IMR-90 (cell line): Measurements from ENCODE around the gene C14orf119. TPM values are rescaled to one million over a fixed set of nuclear protein-coding genes. Genes with fewer than 3 reads are reported as not detected.

Source experiments
- ATAC-seq: fragments of 200-7000 bp; cut with Tn5 transposase; 2 replicates; pipeline ENCODE4 v1.9.1; 2020; ENCODE audit warnings: low read depth, mild to moderate bottlenecking, moderate library complexity
- BruUV-seq: library from RNA; stranded (reverse); fragments of 400-500 nt; replicated peaks from 2 replicates; lab custom pipeline; 2021; lab: Mats Ljungman, UMichigan
- CTCF ChIA-PET: fragments of 300-600 bp; formaldehyde crosslinking; extraction: SDS; loops from one replicate; lab custom pipeline; 2021; ENCODE audit warnings: antibody characterized with exemption; lab: Yijun Ruan, JAX
- POLR2A ChIA-PET: fragments of 300-600 bp; sonication (Branson Sonifier 250); formaldehyde crosslinking; loops from one replicate; lab custom pipeline; 2022; ENCODE audit warnings: antibody characterized with exemption; ENCODE audit not compliant: unreplicated experiment; lab: Charles Lee
- DNase-seq: peaks from one replicate; pipeline ENCODE4 v3.0.0; 2013
- H2AFZ ChIP-seq: replicated peaks from 2 replicates; pipeline ENCODE3; 2013; ENCODE audit warnings: low read length, mild to moderate bottlenecking; ENCODE audit not compliant: poor library complexity
- H2AK5ac ChIP-seq: 2 replicates; pipeline ENCODE4 v1.6.1; 2013; ENCODE audit warnings: low read depth, low read length, inconsistent platforms
- H2AK9ac ChIP-seq: replicated peaks from 2 replicates; pipeline ENCODE3; 2013; ENCODE audit warnings: mild to moderate bottlenecking, low read depth, low read length, moderate library complexity; ENCODE audit not compliant: poor library complexity
- H2BK120ac ChIP-seq: 2 replicates; pipeline ENCODE4 v1.6.1; 2013; ENCODE audit warnings: low read depth, low read length, inconsistent platforms
- H2BK15ac ChIP-seq: 3 replicates; pipeline ENCODE4 v1.6.1; 2013; ENCODE audit warnings: low read depth, low read length, inconsistent platforms
- H2BK20ac ChIP-seq: 2 replicates; pipeline ENCODE4 v1.6.1; 2013; ENCODE audit warnings: low read depth, mild to moderate bottlenecking, inconsistent platforms, low read length, moderate library complexity
- H2BK5ac ChIP-seq: 2 replicates; pipeline ENCODE4 v1.6.1; 2013; ENCODE audit warnings: mild to moderate bottlenecking, low read depth, low read length, inconsistent platforms; ENCODE audit not compliant: poor library complexity, severe bottlenecking
- H3K14ac ChIP-seq: replicated peaks from 2 replicates; pipeline ENCODE4 v1.6.1; 2013; ENCODE audit warnings: low read depth, low read length, inconsistent platforms
- H3K18ac ChIP-seq: 2 replicates; pipeline ENCODE4 v1.6.1; 2013; ENCODE audit warnings: low read depth, low read length, control low read depth
- H3K23ac ChIP-seq: 2 replicates; pipeline ENCODE4 v1.6.1; 2013; ENCODE audit warnings: low read depth, low read length, inconsistent platforms
- H3K27ac ChIP-seq: 2 replicates; pipeline ENCODE4 v1.5.1; 2013; ENCODE audit warnings: mild to moderate bottlenecking, control low read depth, low read length; ENCODE audit not compliant: insufficient read depth
- H3K27me3 ChIP-seq: 2 replicates; pipeline ENCODE4 v1.6.1; 2013; ENCODE audit warnings: low read length; ENCODE audit not compliant: control insufficient read depth, insufficient read depth
- H3K36me3 ChIP-seq: 2 replicates; pipeline ENCODE4 v1.6.1; 2013; ENCODE audit warnings: low read length, mixed read lengths; ENCODE audit not compliant: control insufficient read depth, insufficient read depth
- H3K4ac ChIP-seq: 2 replicates; pipeline ENCODE4 v1.6.1; 2013; ENCODE audit warnings: low read depth, low read length, inconsistent platforms
- H3K4me1 ChIP-seq: 2 replicates; pipeline ENCODE4 v1.6.1; 2013; ENCODE audit warnings: low read length, mixed read lengths; ENCODE audit not compliant: control insufficient read depth, insufficient read depth
- H3K4me2 ChIP-seq: 2 replicates; pipeline ENCODE4 v1.6.1; 2013; ENCODE audit warnings: low read depth, mild to moderate bottlenecking, control low read depth, low read length, moderate library complexity
- H3K4me3 ChIP-seq: 2 replicates; pipeline ENCODE4 v1.5.1; 2013; ENCODE audit warnings: low read depth, mild to moderate bottlenecking, control low read depth, low read length, moderate library complexity; ENCODE audit not compliant: insufficient read depth
- H3K56ac ChIP-seq: 2 replicates; pipeline ENCODE4 v1.6.1; 2013; ENCODE audit warnings: low read length, inconsistent platforms; ENCODE audit not compliant: insufficient read depth; ENCODE audit errors: extremely low read depth
- H3K79me1 ChIP-seq, 2 experiments: 2 replicates each; pipeline ENCODE4 v1.6.1; 2013; ENCODE audit warnings: low read length in 2 of 2, inconsistent platforms in 1 of 2, low read depth in 1 of 2
- H3K9ac ChIP-seq: 2 replicates; pipeline ENCODE4 v1.6.1; 2013; ENCODE audit warnings: low read depth, low read length, control low read depth
- H3K9me1 ChIP-seq: 2 replicates; pipeline ENCODE4 v1.6.1; 2013; ENCODE audit warnings: low read length, inconsistent platforms; ENCODE audit not compliant: insufficient read depth
- H3K9me3 ChIP-seq: 2 replicates; pipeline ENCODE4 v1.6.1; 2013; ENCODE audit warnings: low read length; ENCODE audit not compliant: control insufficient read depth, insufficient read depth
- H4K20me1 ChIP-seq: 2 replicates; pipeline ENCODE4 v1.6.1; 2013; ENCODE audit warnings: low read length, inconsistent platforms; ENCODE audit not compliant: insufficient read depth
- H4K5ac ChIP-seq: 2 replicates; pipeline ENCODE4 v1.6.1; 2013; ENCODE audit warnings: mild to moderate bottlenecking, low read depth, low read length, control low read depth
- H4K8ac ChIP-seq, 2 experiments: 2 replicates each; pipeline ENCODE4 v1.6.1; 2013; ENCODE audit warnings: low read depth in 2 of 2, low read length in 2 of 2, control low read depth in 1 of 2, inconsistent platforms in 1 of 2
- H4K91ac ChIP-seq: 2 replicates; pipeline ENCODE4 v1.6.1; 2013; ENCODE audit warnings: low read depth, low read length, inconsistent platforms; ENCODE audit not compliant: insufficient read depth
- BHLHE40 ChIP-seq: fragments of 150-350 bp; IDR thresholded peaks from 2 replicates; pipeline ENCODE4 v1.6.1; 2016; ENCODE audit warnings: mild to moderate bottlenecking, low read depth, low read length
- CEBPB ChIP-seq: IDR thresholded peaks from 2 replicates; pipeline ENCODE4 v1.6.1; 2012; ENCODE audit warnings: low read depth, low read length, improper control_type of control experiment
- CHD1 ChIP-seq: IDR thresholded peaks from 2 replicates; pipeline ENCODE4 v1.6.1; 2012; ENCODE audit warnings: low read depth, low read length, improper control_type of control experiment
- FOS ChIP-seq: fragments of 150-350 bp; IDR thresholded peaks from 2 replicates; pipeline ENCODE4 v1.6.1; 2016; ENCODE audit warnings: low read depth, low read length
- MAFK ChIP-seq: IDR thresholded peaks from 2 replicates; pipeline ENCODE4 v1.6.1; 2012; ENCODE audit warnings: low read depth, low read length, improper control_type of control experiment
- MAZ ChIP-seq: IDR thresholded peaks from 2 replicates; pipeline ENCODE4 v1.6.1; 2012; ENCODE audit warnings: low read depth, mild to moderate bottlenecking, low read length, improper control_type of control experiment, moderate library complexity, borderline replicate concordance
- MXI1 ChIP-seq: IDR thresholded peaks from 2 replicates; pipeline ENCODE4 v1.6.1; 2012; ENCODE audit warnings: low read depth, mild to moderate bottlenecking, low read length, moderate library complexity, borderline replicate concordance
- NFE2L2 ChIP-seq: fragments of 150-350 bp; IDR thresholded peaks from 2 replicates; pipeline ENCODE4 v1.6.1; 2016; ENCODE audit warnings: low read depth, mild to moderate bottlenecking, low read length
- POLR2A ChIP-seq: IDR thresholded peaks from 2 replicates; pipeline ENCODE4 v1.6.1; 2012; ENCODE audit warnings: mild to moderate bottlenecking, low read depth, low read length
- RAD21 ChIP-seq: IDR thresholded peaks from 2 replicates; pipeline ENCODE4 v1.6.1; 2012; ENCODE audit warnings: low read length, improper control_type of control experiment
- RCOR1 ChIP-seq: IDR thresholded peaks from 2 replicates; pipeline ENCODE4 v1.6.1; 2012; ENCODE audit warnings: mild to moderate bottlenecking, low read length, improper control_type of control experiment; ENCODE audit not compliant: insufficient replicate concordance
- RFX5 ChIP-seq: IDR thresholded peaks from 2 replicates; pipeline ENCODE4 v1.8.0; 2012; ENCODE audit warnings: low read depth, mild to moderate bottlenecking, low read length, moderate library complexity
- SMC3 ChIP-seq: fragments of 150-350 bp; IDR thresholded peaks from 2 replicates; pipeline ENCODE4 v1.6.1; 2016; ENCODE audit warnings: low read depth, mild to moderate bottlenecking, antibody characterized with exemption, low read length, moderate library complexity
- WGBS, 2 experiments: methylation state at CpG; one replicate each; pipeline versions ENCODE4 v1.1.5 to v1.1.7; 2013; ENCODE audit warnings: missing lambda C conversion rate in 2 of 2; ENCODE audit not compliant: insufficient read length in 1 of 2; ENCODE audit errors: extremely low coverage in 2 of 2; 5-methylcytosine and 5-hydroxymethylcytosine counted together
- dilution Hi-C: fragments of 300-500 bp; cut with HindIII; formaldehyde crosslinking; loops from one replicate; pipeline ENCODE4 v1.14.3; 2018; ENCODE audit warnings: low sequenced_read_pairs; ENCODE audit not compliant: unreplicated experiment
- in situ Hi-C: fragments of 300-500 bp; cut with MboI; formaldehyde crosslinking; loops from 3 replicates; pipeline ENCODE4 v1.14.3; 2019; ENCODE audit warnings: low sequenced_read_pairs, inconsistent platforms, mixed read lengths
- intact Hi-C: fragments of 100-400 bp; cut with micrococcal nuclease; formaldehyde crosslinking; loops from 2 replicates; pipeline ENCODE4 v1.10.0; 2022
- polyA plus RNA-seq, 3 experiments: library from polyadenylated mRNA; depleted of rRNA; stranded (reverse); fragments of >200 nt; gene quantifications; 2 replicates each; pipeline ENCODE4 v1.2.3, GENCODE V29; 2012; ENCODE audit warnings: low replicate concordance in 1 of 3
- total RNA-seq: library from RNA; depleted of rRNA; stranded (reverse); fragments of >200 nt; gene quantifications from 2 replicates; pipeline ENCODE4 v1.2.3, GENCODE V29; 2012
- TF ChIP-seq, protein P1 (sequence below): fragments of 150-350 bp; IDR thresholded peaks from 2 replicates; pipeline ENCODE4 v1.6.1; 2016; ENCODE audit warnings: low read depth, mild to moderate bottlenecking, low read length, moderate library complexity, borderline replicate concordance
- TF ChIP-seq, protein P2 (sequence below): conservative IDR thresholded peaks from 2 replicates; pipeline ENCODE4 v1.5.1; 2012; ENCODE audit warnings: mild to moderate bottlenecking, low read depth, low read length, improper control_type of control experiment

Gene C14orf119
- total and polyA plus RNA-seq, 2 of the 4 experiments (the other 2 are of a cell fraction), result 74.0 to 83.7 TPM

DNA sequence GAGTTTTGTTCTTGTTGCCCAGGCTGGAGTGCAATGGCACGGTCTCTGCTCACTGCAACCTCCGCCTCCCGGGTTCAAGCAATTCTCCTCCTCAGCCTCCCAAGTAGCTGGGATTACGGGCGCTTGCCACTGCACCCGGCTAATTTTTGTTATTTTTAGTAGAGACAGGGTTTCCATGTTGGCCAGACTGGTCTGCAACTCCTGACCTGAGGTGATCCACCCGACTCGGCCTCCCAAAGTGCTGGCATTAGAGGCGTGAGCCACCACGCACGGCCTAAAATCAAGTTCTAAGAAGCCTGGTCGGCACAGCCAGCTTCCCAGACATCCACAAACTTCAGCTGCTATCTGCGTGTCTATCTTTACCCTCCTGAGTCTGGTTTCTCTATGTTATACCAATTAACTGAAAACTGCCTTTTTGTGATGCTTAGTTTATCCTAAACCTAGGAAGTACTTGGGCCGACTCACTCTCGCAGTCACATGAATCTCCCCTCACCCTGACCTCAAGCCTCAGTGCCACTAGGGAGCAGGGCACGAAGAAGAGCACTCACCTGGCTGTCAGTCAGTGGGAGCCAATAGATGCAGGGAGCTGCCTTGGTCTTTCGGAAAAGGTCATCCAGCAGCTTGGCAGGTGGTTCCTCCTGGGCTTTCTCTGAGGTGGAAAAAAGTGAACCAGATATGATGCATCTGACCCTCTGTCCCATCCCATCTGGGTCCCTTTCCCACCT is 34.6 kb upstream of the C14orf119 start:
- H2AK9ac ChIP-seq, result no peak overlapping the region
- BruUV-seq, result no TSS peak
- H3K18ac ChIP-seq, result no peak overlapping the region
- peak overlapping the region; percentile 27; the same call in 1 of the 2 replicates for H2BK120ac ChIP-seq
- peak overlapping the region; percentile 32; the same call in 1 of the 2 replicates for H4K91ac ChIP-seq
- WGBS, 2 experiments, result 92% methylated on average over 7 of the region's 17 CpGs; no CpG with 5 or more reads in 1 of the 2 experiments
- peaks cover 11 to 61% of the 10 kb centered on the region in 2 experiments for H3K79me1 ChIP-seq
- in situ Hi-C loops, result loop anchor here (10.0 kb wide), 1 partner anchor 506 kb away; no protein-coding TSS in a partner anchor
- no peaks in the 10 kb centered on the region for H3K9me3 ChIP-seq
- no peak overlapping the region for H3K56ac ChIP-seq
- no peak overlapping the region for H2BK20ac ChIP-seq
- no peaks in the 10 kb centered on the region for H3K27me3 ChIP-seq
- POLR2A ChIA-PET, result no interaction called here
- 0 out of 2 replicates have a peak overlapping the region, but pooled peaks have one; percentile 39 for H3K14ac ChIP-seq
- peak overlapping the region in 1 of 2 experiments; percentile 8; a peak in 1 of 4 replicates for H4K8ac ChIP-seq
- no peak overlapping the region for H2BK15ac ChIP-seq
- H3K27ac ChIP-seq, result peak overlapping the region; percentile 76
- ATAC-seq (no peak), DNase-seq (no peak)
- peak overlapping the region; percentile 87; the same call in 1 of the 2 replicates for H2AK5ac ChIP-seq
- H4K5ac ChIP-seq, result 0 out of 2 replicates have a peak overlapping the region, but pooled peaks have one; percentile 5
- H3K4me2 ChIP-seq, result no peak overlapping the region
- H3K9ac ChIP-seq, result no peak overlapping the region; the same call in 1 of the 2 replicates
- peak overlapping the region; percentile 38; the same call in 1 of the 2 replicates for H3K23ac ChIP-seq
- intact Hi-C loops, result no loop called here
- H3K4ac ChIP-seq, result peak overlapping the region; percentile 40; the same call in 1 of the 2 replicates
- peak overlapping the region; percentile 69 for H2BK5ac ChIP-seq
- H2AFZ ChIP-seq, result peak overlapping the region; percentile 25
- CTCF ChIA-PET, result interaction anchor here (0.7 to 2.2 kb wide), 4 partner anchors 8 to 75 kb away, joined by 3 to 10 read pairs (median 8); no protein-coding TSS in a partner anchor
- peaks cover 17% of the 10 kb centered on the region for H3K4me1 ChIP-seq
- peaks cover 5% of the 10 kb centered on the region; the same call in 1 of the 2 replicates for H3K9me1 ChIP-seq
- peaks cover 21% of the 10 kb centered on the region for H4K20me1 ChIP-seq
- no peak overlapping the region for H3K4me3 ChIP-seq
- dilution Hi-C loops, result no loop called here
- peaks cover 54% of the 10 kb centered on the region for H3K36me3 ChIP-seq
- TF ChIP-seq POLR2A (no peak), RCOR1 (no peak), MAZ (no peak), CEBPB (no peak), CHD1 (no peak), SMC3 (no peak), NFE2L2 (no peak), FOS (no peak), RFX5 (no peak), RAD21 (no peak), BHLHE40 (no peak), MAFK (no peak), MXI1 (no peak)
- TF ChIP-seq, protein P1, sequence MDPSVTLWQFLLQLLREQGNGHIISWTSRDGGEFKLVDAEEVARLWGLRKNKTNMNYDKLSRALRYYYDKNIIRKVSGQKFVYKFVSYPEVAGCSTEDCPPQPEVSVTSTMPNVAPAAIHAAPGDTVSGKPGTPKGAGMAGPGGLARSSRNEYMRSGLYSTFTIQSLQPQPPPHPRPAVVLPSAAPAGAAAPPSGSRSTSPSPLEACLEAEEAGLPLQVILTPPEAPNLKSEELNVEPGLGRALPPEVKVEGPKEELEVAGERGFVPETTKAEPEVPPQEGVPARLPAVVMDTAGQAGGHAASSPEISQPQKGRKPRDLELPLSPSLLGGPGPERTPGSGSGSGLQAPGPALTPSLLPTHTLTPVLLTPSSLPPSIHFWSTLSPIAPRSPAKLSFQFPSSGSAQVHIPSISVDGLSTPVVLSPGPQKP, result no peak
- TF ChIP-seq, protein P2, sequence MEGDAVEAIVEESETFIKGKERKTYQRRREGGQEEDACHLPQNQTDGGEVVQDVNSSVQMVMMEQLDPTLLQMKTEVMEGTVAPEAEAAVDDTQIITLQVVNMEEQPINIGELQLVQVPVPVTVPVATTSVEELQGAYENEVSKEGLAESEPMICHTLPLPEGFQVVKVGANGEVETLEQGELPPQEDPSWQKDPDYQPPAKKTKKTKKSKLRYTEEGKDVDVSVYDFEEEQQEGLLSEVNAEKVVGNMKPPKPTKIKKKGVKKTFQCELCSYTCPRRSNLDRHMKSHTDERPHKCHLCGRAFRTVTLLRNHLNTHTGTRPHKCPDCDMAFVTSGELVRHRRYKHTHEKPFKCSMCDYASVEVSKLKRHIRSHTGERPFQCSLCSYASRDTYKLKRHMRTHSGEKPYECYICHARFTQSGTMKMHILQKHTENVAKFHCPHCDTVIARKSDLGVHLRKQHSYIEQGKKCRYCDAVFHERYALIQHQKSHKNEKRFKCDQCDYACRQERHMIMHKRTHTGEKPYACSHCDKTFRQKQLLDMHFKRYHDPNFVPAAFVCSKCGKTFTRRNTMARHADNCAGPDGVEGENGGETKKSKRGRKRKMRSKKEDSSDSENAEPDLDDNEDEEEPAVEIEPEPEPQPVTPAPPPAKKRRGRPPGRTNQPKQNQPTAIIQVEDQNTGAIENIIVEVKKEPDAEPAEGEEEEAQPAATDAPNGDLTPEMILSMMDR, result no peak
